ENCODE results near the gene FHIT.

DNA sequence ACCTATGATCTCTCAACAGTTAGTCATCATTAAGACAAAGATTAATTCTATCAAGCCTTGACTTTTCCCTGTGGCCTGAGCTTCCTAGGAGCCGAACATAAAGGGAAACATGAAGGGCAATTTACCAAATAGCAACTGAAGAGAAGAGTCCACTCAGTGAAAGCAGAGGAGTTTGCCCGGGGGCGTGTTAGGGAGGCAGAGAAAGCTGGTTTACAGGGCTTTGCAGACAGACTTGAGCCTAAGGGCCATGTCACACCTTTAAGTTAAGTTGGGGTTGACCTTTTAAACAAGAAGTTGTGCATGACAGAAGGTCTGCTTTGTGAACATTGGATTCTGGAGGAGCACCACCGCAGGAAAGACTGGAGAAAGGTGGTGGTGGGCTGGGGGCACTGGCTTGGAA is 1499.6 kb downstream of the FHIT start:
- TF ChIP-seq CTCF (IDR thresholded peaks at IDR 0.05), result no peak
- no peak for TF ChIP-seq POLR2A (IDR thresholded peaks at IDR 0.05)
